Activated CD4-positive, alpha-beta T cell treated with anti-CD3 and anti-CD28 coated beads, Interleukin-2, amount 50 U/mL, for 1 hour (primary cell): ENCODE data around the gene PODXL2.
"Not testable (repeated sequence)": the region's sequence is repeated elsewhere in the genome, so short reads cannot be mapped to it uniquely, and the experiment has no call there.

Source experiments
- DNase-seq: peaks from one replicate; pipeline ENCODE4 v3.0.0-alpha.2; 2020

PODXL2 gene

GRCh38 chr3:127676921-127677351, 48.0 kb downstream of the PODXL2 start:
- no peak for DNase-seq

GRCh38 chr3:127677541-127678314, 48.7 kb downstream of the PODXL2 start:
- no peak for DNase-seq

GRCh38 chr3:127678315-127678599, 49.3 kb downstream of the PODXL2 start:
- DNase-seq = no peak

GRCh38 chr3:127678611-127679533, 49.9 kb downstream of the PODXL2 start:
- no peak for DNase-seq

- DNase-seq = no peak
Measured at GRCh38 chr3:127679534-127680145, 50.7 kb downstream of the PODXL2 start.

GRCh38 chr3:127680146-127680661, 51.2 kb downstream of the PODXL2 start:
- no peak for DNase-seq

GRCh38 chr3:127680798-127681221, 51.8 kb downstream of the PODXL2 start:
- no peak for DNase-seq

GRCh38 chr3:127682175-127682554, 53.2 kb downstream of the PODXL2 start:
- not testable (repeated sequence) for DNase-seq

GRCh38 chr3:127682561-127682960, 53.6 kb downstream of the PODXL2 start:
- DNase-seq = no peak

- DNase-seq = no peak
Measured at GRCh38 chr3:127684871-127685707, 56.1 kb downstream of the PODXL2 start.

- DNase-seq = no peak
Measured at GRCh38 chr3:127685708-127686511, 56.9 kb downstream of the PODXL2 start.

GRCh38 chr3:127686512-127686894, 57.5 kb downstream of the PODXL2 start:
- no peak for DNase-seq

GRCh38 chr3:127687228-127687737, 58.3 kb downstream of the PODXL2 start:
- no peak for DNase-seq

GRCh38 chr3:127688022-127688415, 59.0 kb downstream of the PODXL2 start:
- no peak for DNase-seq

GRCh38 chr3:127688416-127689265, 59.7 kb downstream of the PODXL2 start:
- no peak for DNase-seq

GRCh38 chr3:127689266-127689860, 60.4 kb downstream of the PODXL2 start:
- DNase-seq = no peak

GRCh38 chr3:127690106-127690505, 61.1 kb downstream of the PODXL2 start:
- DNase-seq = no peak

- DNase-seq = no peak
Measured at GRCh38 chr3:127690823-127691452, 62.0 kb downstream of the PODXL2 start.

- no peak for DNase-seq
Measured at GRCh38 chr3:127691489-127691888, 62.5 kb downstream of the PODXL2 start.
